ENCODE data around the gene HOXB8. TPM values are rescaled to one million over a fixed set of nuclear protein-coding genes. Genes with fewer than 3 reads are reported as not detected.

Gene HOXB8
- total RNA-seq, 4 donors from 2014 or later = 1.4 TPM; not detected in 3

DNA sequence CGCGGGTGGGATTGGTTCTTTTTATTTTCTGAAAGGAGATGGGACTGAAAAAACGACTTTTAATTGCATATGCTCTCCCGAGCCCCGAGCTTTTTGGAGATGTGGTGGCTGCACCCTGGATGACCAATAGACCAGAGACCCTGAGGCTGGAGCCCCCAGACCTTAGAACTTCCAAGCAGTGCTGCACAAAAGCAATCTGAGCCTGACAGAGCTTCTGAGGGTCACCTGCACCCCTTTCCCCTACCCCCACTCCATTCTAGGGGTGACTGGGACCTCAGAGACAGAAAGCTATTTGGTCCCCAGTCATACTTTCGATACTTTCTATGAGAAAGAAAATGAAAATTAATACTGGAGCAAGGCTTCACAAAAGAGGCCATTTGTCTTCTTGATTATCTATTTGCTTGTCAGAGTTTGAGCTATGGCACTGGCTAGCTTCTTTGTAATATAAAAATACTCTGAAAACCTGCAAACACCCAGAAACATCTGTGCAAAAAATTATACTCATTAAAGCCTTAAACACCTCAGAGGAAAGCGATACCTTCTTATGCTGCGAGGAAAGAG, 40.5 kb downstream of the HOXB8 start:
- no peak for DNase-seq
- no peaks in the 10 kb centered on the region for H3K36me3 ChIP-seq
- H3K4me1 ChIP-seq = peaks cover 0 to 12% of the 10 kb centered on the region in 2 donors
- no peak for TF ChIP-seq POLR2A (IDR thresholded peaks at IDR 0.05)
- TF ChIP-seq, protein P1, sequence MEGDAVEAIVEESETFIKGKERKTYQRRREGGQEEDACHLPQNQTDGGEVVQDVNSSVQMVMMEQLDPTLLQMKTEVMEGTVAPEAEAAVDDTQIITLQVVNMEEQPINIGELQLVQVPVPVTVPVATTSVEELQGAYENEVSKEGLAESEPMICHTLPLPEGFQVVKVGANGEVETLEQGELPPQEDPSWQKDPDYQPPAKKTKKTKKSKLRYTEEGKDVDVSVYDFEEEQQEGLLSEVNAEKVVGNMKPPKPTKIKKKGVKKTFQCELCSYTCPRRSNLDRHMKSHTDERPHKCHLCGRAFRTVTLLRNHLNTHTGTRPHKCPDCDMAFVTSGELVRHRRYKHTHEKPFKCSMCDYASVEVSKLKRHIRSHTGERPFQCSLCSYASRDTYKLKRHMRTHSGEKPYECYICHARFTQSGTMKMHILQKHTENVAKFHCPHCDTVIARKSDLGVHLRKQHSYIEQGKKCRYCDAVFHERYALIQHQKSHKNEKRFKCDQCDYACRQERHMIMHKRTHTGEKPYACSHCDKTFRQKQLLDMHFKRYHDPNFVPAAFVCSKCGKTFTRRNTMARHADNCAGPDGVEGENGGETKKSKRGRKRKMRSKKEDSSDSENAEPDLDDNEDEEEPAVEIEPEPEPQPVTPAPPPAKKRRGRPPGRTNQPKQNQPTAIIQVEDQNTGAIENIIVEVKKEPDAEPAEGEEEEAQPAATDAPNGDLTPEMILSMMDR (IDR thresholded peaks at IDR 0.05) = no peak
- peaks cover 63% of the 10 kb centered on the region for H3K27me3 ChIP-seq
- no peak overlapping the region for H3K4me3 ChIP-seq (replicated peaks in 1 of 3)
- peak overlapping the region in 1 of 3 donors; percentile 17 for H3K27ac ChIP-seq
- no peaks in the 10 kb centered on the region for H3K9me3 ChIP-seq
- intact Hi-C loops (cut with DNase I) = no loop called here
- WGBS, 2 donors = 36 to 40% methylated on average over 8 of the region's 8 CpGs

DNA sequence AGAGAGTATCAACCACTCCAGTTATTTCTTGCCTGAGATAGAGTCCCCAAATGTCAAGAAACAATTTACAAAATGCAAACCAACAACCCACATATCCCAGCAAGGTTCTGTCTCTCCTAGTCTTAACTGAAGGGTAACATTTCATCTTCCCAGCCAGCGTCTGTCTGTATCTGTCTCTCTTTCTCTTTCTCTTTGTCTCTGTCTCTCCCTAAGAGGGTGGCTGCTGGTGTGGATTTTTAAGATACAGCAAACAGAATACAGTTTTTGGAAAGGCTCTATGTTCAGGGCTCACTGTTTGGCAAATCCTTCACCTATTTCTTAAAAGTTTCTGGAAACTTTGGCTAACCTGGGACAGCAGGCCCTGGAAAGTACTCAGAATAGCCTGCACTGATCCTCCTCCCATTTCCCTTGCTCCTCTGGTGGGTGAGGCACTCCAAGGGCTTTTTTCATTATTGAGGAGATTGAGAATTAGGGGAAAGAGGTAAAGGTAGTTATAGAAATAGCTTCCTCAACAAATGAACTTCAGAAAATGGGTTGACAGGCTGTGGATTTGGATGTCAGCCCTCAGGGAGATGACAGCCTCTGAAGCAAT, 43.2 kb downstream of the HOXB8 start:
- no peak overlapping the region for H3K4me3 ChIP-seq (replicated peaks in 1 of 3)
- no peaks in the 10 kb centered on the region for H3K9me3 ChIP-seq
- TF ChIP-seq, protein P1 (IDR thresholded peaks at IDR 0.05) = no peak
- no peak for TF ChIP-seq POLR2A (IDR thresholded peaks at IDR 0.05)
- H3K27ac ChIP-seq = peak overlapping the region in 2 of 3 donors; percentile 33 to 41
- 50 to 63% methylated on average over 1 of the region's 1 CpG for WGBS, 2 donors
- intact Hi-C loops (cut with DNase I) = no loop called here
- peaks cover 0 to 9% of the 10 kb centered on the region in 2 donors for H3K4me1 ChIP-seq
- no peak for DNase-seq
- H3K36me3 ChIP-seq = no peaks in the 10 kb centered on the region
- H3K27me3 ChIP-seq = peaks cover 54% of the 10 kb centered on the region

DNA sequence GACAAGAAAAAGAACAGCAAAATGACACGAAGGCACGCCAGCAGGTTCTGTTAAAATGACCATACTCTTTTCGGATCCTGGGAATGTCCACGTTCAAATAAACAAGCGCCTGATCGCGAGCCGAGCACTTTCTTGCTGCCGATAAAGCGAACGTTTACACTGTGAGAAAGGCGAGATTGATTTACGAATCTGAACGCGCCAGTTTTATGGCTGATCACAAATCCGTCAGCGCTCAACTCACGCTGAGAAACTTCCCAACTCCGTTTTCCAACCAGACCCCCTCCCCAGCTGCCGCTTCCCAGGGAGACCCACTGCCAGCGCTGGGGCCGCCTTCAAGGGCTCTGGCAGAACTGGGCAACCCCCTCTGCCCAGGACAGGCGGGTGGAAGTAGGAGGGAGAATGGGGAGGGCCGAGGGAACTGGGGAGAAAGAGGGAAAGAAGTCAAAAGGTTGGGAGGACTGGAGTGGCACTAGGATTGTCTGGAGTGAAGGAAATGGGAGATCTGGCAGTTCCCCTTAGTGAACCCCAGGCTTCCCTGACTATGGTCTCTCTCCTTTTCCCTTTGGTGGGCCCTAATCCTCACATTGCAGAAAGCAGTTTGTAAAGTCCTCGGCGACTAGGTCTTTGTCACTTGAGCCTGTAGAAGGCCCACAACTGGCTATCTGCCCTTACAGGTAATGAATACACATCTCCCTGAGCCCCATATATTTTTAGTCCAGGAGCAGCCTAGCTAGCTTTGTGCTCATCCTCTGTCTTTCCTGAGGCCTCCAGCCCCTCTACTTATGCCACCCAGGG, 43.9 kb downstream of the HOXB8 start:
- H3K4me3 ChIP-seq (replicated peaks in 1 of 3) = no peak overlapping the region
- H3K9me3 ChIP-seq = no peaks in the 10 kb centered on the region

DNA sequence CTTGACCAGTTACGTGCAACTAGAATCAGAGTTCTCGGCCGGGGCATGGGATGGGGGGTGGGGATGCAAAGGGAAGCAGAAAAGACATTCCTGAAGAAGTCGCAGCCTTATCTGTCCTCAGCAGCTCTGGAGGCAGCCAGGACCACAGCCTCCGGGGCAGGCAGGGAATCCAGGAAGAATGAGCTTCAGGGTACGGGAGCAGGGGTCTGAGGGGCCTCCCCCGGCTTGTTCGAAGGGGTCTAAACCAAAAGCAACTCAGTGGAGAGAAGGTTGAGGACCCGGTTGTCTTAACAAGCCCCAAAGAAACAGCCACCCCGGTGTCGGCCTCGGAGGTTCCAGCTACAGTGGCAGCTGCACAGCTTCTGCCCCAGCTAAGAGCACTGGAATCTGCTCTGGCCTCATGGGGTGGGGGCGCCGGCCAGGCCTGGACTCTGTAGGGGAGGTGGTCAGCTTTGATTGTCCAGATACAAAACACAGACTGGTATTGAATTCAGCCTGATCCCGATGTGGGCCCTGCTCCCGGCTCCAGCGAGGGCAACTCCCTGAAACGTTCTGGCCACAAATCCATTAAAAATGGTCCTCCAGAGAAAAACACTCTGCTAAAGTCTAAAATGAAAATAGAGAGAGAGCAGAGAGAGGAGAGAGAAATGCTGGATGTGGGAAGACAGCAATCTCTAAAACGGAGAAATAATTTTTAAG, 44.6 kb downstream of the HOXB8 start:
- 13 to 25% methylated on average over 19 of the region's 19 CpGs for WGBS, 2 donors
- Histone ChIP-seq H3K4me3 (replicated peaks in 1 of 3) (no peak overlapping the region), H3K36me3 (no peaks in the 10 kb centered on the region), H3K4me1 (no peaks in the 10 kb centered on the region), H3K27ac (peak overlapping the region in 2 of 3 donors; percentile 33 to 36), H3K9me3 (no peaks in the 10 kb centered on the region), H3K27me3 (peaks cover 41% of the 10 kb centered on the region)
- intact Hi-C loops (cut with DNase I) = no loop called here
- TF ChIP-seq, protein P1 (IDR thresholded peaks at IDR 0.05) = no peak
- no peak for TF ChIP-seq POLR2A (IDR thresholded peaks at IDR 0.05)
- no peak for DNase-seq

More for the DNA sequence above, 43.9 kb downstream of the HOXB8 start:
- no peak for TF ChIP-seq POLR2A (IDR thresholded peaks at IDR 0.05)
- TF ChIP-seq, protein P1 (IDR thresholded peaks at IDR 0.05) = no peak
- Histone ChIP-seq H3K27me3 (peaks cover 48% of the 10 kb centered on the region), H3K4me1 (peaks cover 0 to 2% of the 10 kb centered on the region in 2 donors), H3K27ac (peak overlapping the region in 2 of 3 donors; percentile 33 to 41), H3K36me3 (no peaks in the 10 kb centered on the region)
- WGBS, 2 donors = 22 to 32% methylated on average over 26 of the region's 26 CpGs
- intact Hi-C loops (cut with DNase I) = no loop called here
- no peak for DNase-seq
